ENCODE results near the gene RRP9.
"Not testable (repeated sequence)": the region's sequence is repeated elsewhere in the genome, so short reads cannot be mapped to it uniquely, and the experiment has no call there.

RRP9 gene, protein sequence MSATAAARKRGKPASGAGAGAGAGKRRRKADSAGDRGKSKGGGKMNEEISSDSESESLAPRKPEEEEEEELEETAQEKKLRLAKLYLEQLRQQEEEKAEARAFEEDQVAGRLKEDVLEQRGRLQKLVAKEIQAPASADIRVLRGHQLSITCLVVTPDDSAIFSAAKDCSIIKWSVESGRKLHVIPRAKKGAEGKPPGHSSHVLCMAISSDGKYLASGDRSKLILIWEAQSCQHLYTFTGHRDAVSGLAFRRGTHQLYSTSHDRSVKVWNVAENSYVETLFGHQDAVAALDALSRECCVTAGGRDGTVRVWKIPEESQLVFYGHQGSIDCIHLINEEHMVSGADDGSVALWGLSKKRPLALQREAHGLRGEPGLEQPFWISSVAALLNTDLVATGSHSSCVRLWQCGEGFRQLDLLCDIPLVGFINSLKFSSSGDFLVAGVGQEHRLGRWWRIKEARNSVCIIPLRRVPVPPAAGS

GRCh38 chr3:51941798-51942602 lies at the start of gene RRP9, which contains the start of gene PARP3:
Gene RRP9 (minus strand): TSS chr3:51941904. CDS start chr3:51941867, 37 bp downstream.
Gene PARP3 (plus strand): TSS chr3:51942363. CDS start chr3:51943356, 993 bp downstream.
- DNase-seq, result peak; percentile 97

- DNase-seq, result not testable (repeated sequence)
Observed at GRCh38 chr3:51990501-51990971, 48.8 kb upstream of the RRP9 start.

- DNase-seq, result no peak
Observed at GRCh38 chr3:51988286-51989146, 46.8 kb upstream of the RRP9 start.

GRCh38 chr3:51987568-51987967 lies 45.9 kb upstream of the RRP9 start:
- no peak for DNase-seq

GRCh38 chr3:51986010-51986947 lies 44.6 kb upstream of the RRP9 start:
- no peak for DNase-seq

- no peak for DNase-seq
Observed at GRCh38 chr3:51985063-51985462, 43.4 kb upstream of the RRP9 start.

DNA sequence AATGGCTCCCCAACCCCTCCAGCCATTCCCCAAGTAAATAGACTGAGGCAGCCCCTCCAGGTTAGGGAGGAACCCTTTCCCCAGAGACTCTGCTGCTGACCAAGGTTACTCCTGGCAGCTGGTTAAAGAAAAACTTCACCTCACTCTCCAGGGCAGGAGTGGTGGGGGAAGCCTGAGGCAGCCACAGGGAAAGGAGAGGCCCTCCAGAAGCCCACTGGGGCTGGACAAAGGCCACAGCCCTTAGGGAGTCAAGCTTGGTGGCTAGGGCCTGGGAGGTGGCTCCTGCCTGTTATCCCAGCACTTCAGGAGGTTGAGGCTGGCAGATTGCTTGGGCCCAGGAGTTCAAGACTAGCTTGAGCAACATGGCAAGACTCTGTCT lies 42.6 kb upstream of the RRP9 start:
- DNase-seq, result no peak

DNA sequence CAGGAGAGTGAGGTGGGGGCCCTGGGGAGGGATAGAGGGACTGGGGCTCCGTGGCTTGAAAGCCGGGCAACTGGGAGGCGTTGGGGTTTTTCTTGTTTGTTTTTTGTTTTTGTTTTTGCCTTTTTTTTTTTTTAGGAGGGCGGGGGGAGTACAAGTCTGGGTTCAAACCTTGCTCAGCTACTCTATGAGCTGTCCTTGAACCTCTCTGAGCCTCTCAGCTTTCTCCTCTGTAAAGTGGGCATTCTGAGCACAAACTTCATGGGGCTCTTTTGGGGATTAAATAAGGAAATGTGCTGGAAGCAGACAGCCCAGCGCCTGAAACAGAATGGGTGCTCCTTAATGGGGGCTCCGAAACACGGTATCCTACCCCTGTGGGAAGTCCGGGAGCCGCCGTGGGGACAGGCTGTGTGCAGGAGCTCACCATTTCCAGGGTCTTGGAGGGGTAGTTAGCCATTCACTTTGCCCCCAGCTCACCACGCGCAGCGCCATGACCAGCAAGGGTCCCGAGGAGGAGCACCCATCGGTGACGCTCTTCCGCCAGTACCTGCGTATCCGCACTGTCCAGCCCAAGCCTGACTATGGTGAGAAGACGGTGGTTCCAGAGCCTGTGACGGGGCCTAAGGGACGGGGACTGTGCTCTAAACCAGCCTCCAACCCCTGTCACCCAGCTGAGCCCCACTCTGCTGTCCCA lies 42.0 kb upstream of the RRP9 start:
- DNase-seq, result no peak

DNA sequence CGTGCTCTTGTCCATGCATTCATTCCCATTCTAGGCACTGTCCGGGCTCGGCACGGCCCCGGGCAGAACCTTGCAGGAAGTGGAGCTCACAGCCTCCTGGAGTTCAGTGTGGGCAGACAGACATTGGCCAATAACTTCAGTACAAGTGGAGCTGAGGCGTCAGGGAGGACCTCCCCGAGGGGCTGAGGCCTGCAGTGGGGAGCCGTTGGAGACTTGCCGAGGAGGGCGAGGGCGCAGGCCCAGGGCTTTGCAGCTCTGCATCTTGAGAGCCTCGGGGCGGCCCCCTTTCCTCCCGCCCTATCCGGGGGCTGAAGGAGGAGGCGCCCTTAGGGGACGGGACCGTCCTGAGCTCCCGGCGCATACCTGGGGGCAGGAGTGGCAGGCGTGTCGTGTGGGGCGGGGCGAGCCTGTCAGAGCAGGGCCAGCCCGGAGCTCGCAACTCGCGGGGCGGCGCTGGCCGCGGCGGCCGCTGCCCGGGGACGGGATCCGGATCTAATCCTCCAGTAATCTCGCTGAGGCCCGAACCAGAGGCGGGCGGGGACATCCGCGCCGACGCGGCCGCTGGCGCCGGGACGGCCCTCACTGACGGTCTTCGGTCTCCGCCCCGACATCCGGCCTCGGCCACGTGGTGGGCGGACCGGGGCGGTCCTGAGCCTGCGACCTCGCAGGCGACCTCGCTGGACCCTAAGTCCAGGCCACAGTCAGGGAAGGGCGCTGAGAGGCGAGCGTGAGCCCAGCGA lies 41.3 kb upstream of the RRP9 start, which contains the start of gene ACY1:
Gene ACY1, plus strand, starts transcription at position 698 of the 740 bp plus-strand sequence. CDS start 530 bp downstream, outside the sequence.
- no peak for DNase-seq

DNA sequence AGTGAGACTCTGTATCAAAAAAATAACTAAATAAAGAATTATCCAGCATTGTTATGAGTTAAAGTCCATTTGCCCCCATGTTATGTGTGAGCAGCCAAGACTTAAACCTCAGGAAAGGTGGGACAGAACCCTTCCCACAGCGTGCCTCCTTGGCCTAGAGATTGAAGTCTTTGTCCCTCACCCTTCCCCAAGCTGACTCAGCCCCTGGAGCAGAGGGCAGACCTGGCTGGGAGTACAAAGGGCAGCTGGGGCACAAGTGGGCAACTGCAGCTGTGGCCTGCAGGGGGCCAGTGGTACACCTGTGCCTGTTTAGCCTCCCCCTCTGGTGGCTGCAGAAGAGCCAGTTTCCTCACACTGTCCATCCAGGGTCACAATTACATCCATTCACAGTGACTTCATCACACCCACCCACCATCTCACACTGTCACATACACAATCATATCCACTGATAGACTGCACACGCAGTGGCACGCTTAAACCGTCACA lies 40.7 kb upstream of the RRP9 start:
- no peak for DNase-seq

DNA sequence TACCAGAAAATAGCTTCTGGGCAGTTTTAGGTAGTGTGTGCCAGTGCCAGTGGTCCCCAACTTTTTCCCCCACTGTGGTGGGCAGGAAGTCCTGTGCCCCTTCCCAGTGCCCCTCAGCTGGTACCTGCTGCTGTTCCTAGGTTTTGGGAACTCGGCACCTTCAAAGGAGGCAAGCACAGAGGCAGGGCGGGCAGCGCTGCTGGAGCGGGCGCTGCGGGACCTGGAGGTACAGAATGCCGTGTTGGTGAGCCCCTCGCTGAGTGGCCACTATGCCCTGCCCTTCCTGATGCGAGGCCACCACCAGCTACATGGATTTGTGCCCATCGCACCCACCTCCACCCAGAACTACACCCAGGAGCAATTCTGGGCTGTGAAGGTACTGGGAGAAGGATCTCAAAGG lies 38.5 kb upstream of the RRP9 start:
- no peak for DNase-seq

- DNase-seq, result no peak
Observed at GRCh38 chr3:51978143-51978502, 36.4 kb upstream of the RRP9 start.

- DNase-seq, result no peak
Observed at GRCh38 chr3:51977446-51978142, 35.9 kb upstream of the RRP9 start.

- DNase-seq, result no peak
Observed at GRCh38 chr3:51975852-51976549, 34.3 kb upstream of the RRP9 start.

- DNase-seq, result no peak
Observed at GRCh38 chr3:51974963-51975851, 33.5 kb upstream of the RRP9 start, which contains the start of gene ABHD14A. Gene ABHD14A (plus strand): TSS chr3:51975064. CDS start chr3:51975136, 72 bp downstream.

- DNase-seq, result no peak
Observed at GRCh38 chr3:51974277-51974962, 32.7 kb upstream of the RRP9 start.

GRCh38 chr3:51971350-51971749 lies 29.6 kb upstream of the RRP9 start:
- no peak for DNase-seq
